ENCODE data around the gene TRPM8.
A peak's percentile ranks its signal among the peaks of the same experiment; 100 is the strongest.
"Not testable (repeated sequence)": the region's sequence is repeated elsewhere in the genome, so short reads cannot be mapped to it uniquely, and the experiment has no call there.

The TRPM8 gene
- long read RNA-seq, donor 1 = 0 reads
- long read RNA-seq, donor 2 = 0 reads
- long read RNA-seq, donor 3 = 0 reads
- long read RNA-seq, donor 4 = 0 reads
- long read RNA-seq, donor 5 = 0 reads
- long read RNA-seq, donor 6 = 0 reads
- long read RNA-seq, donor 7 = 0 reads
- long read RNA-seq, donor 8 = 0 reads

DNA sequence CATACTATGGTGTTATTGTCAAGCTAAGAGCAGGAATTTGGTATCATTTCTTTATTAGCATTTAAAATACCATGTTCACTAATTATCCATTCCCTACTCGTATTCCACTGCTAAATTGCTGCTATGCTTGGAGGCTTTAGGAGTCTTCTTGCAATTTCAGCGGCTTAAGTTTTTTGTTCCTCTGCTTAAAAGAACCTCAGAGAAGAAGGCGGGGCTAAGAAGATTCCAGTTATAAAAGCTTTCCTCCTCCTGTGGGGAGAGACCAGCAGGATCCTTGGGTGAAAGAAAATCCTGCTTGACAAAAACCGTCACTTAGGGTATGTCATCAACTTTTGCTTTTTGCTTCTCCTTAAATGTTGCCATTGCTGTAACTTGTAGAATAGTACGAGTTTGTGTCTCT, at the start of gene TRPM8:
Gene TRPM8, plus strand, starts transcription at position 258 of the 400 bp plus-strand sequence. CDS start 9,165 bp downstream, outside the sequence.
- DNase-seq = no peak

DNA sequence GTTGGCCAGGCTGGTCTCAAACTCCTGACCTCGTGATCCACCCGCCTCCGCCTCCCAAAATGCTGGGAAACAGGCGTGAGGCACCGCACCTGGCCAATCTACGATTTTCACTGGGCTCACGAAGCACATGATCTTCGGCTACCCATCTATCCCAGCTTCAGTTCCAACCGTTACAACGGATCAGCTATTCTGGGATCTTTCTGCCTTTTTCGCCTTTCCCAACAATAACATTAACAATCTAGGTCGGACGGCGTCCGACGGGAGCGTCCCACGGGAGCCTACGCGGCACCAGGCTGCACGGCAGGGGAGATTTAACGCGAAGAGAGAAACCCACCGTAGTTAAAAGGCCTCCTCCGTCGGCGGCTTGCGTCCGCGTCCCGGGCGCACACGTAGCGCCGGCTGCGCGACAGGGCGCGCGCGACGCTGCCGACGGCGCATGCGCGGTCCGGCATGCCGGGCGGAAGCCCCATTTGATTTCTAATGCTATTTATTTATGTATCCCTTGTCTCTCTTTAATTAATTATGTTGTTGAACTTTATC, 49.1 kb upstream of the TRPM8 start, which contains the start of gene MSL3B:
Gene MSL3B, minus strand, starts transcription at position 394 of the 540 bp plus-strand sequence.
- peak; percentile 73 for DNase-seq

DNA sequence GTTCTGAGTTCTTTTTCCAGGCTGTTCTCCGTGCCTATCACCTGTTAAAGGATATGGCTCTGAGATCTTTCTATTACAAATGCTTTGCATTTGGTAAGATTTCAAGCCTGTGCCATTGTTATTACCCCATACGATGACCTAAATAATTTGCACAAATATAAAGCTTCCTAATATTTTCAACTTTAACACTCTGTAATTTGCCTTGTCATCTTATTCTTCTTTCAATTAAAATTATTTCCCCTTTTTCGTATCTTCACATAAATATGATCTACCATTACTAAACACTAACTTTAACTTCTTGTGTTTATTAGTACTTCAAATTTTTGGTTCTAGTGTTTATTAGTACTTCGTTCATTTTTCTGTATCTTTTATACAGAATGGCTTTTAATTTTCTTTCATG, 45.7 kb upstream of the TRPM8 start:
- DNase-seq = no peak

DNA sequence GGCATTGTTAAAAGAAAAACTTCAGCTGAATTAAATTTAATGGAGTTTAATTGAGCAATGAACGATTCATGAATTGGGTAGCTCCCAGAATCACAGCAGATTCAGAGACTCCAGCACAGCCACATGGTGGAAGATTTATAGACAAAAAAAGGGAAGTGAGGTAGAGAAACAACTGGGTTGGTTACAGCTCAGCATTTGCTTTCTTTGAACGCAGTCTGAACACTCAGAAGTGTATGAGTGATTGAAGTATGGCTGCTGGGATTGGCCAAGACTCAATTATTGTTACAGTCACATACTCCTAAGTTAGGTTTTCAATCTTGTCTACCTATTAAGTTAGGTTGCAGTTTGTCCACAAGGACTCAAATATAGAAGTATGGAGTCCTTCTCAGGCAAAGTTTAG, 45.0 kb upstream of the TRPM8 start:
- DNase-seq = not testable (repeated sequence)

DNA sequence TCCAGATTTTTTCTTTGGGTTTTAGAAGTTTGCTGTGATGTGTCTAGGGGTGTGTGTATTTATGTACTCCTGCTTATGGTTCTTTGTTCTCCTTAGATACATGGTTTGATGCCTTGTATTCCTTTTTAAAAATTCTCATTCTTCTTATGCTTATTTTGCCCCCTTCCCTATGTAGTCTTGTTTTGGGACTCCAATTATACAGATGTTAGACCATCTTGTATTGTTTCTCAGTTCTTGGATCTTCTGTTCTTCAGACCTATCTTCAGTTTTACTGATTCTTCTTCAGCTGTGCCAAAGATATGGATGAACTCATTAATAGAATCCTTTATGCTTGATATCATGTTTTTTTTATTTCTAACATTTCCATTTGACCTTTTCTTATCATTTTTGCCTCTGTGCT, 34.8 kb upstream of the TRPM8 start:
- no peak for DNase-seq

DNA sequence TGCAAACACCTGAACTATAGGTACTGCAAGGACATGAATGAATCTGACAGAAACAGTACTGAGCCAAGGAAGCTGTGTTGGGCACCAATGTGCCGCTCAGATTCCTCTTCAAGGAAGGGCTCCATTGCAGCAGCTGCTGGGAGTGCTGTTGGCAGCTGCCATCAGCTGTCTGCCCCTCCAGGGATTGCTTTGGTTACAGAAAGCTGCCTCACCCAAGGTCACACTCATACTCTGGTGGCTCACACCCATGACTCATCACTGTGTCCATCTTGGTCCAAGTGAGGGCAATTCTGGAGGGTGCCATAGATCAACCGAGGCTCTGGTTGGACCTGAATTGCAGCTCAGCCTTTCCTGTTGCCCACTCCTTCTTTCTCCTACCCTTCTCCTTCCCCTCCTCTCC, 24.4 kb upstream of the TRPM8 start:
- no peak for DNase-seq

DNA sequence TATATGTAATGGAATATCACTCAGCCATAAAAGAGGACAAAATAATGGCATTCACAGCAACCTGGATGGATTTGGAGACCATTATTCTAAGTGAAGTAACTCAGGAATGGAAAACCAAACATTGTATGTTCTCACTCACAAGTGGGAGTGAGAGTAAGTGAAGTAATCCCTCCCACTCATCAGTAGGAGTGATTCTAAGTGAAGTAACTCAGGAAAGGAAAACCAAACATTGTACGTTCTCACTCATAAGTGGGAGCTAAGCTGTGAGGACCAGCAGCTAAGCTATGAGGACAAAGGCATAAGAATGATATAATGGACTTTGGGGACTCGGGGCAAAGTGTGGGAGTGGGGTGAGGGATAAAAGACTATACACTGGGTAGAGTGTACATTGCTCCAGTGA, 20.9 kb upstream of the TRPM8 start:
- not testable (repeated sequence) for DNase-seq

DNA sequence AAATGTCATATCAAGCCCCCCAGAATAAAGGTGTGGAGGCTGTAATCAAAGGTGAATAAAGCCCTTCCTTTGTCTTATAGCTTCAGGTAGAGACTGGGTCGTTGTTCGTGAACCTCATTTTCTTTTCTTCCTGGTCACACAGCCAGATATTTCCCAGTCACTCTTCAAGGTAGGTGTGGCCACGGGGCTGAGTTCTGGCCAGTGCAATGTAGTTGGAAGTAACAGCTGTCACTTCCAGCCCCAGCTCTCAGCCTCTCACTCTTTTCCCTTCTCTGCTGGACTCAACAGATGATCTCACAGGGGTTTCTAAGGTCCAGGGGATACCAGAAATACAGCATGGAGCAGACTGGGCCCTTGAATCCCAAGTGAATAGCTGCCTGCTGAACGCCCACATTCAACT, 15.8 kb upstream of the TRPM8 start:
- no peak for DNase-seq

DNA sequence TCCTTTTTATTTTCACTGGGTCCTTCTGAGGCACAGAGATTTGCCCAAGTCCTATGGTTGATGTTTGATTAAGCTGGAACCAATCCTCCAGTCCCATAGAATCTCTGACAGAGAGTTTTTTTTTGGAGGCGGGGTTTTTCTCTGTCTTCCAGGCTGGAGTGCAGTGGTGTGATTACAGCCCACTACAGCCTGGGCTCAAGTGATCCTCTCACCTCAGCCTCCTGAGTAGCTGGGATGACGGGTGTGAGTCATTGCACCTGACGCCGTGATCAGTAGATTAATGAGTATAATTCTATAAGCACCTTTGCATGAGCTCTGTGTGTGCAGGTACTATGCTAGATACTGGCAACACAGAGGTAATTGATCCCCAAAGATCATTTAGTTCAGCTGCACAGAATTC, 15.3 kb upstream of the TRPM8 start:
- DNase-seq = no peak

DNA sequence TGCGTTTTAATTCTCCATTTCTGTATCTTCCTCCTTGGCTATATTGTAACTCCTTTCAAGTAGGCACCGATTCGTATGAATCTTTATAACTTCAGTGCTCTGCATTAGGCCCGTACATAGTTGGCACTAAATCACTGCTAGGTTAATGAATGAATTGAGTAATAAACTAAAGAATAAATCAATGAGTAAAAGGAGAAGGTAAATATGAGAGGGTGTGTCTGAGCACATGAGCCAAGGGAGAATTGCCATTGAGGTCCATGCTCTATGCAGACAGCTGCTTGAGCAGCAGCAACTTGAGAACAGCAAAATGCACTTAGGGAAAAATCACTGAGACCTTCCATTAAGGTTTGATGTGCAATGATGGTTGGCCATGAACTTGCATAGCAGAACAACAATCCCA, 11.2 kb upstream of the TRPM8 start:
- DNase-seq = no peak

DNA sequence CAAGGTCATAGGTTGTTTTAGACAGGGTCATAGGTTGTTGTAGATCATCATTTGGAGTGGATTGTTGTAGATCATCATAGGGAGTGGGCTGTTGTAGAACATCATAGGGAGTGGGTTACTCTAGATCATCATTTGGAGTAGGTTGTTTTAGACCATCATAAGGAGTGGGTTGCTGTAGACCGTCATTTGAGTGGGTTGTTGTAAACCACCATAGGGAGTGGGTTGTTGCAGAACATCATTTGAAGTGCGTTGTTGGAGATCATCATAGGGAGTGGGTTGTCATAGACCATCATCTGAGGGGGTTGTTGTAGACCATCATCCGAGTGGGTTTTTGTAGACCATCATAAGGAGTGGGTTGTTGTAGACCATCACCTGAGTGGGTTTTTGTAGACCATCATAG, 9.5 kb upstream of the TRPM8 start:
- no peak for DNase-seq

DNA sequence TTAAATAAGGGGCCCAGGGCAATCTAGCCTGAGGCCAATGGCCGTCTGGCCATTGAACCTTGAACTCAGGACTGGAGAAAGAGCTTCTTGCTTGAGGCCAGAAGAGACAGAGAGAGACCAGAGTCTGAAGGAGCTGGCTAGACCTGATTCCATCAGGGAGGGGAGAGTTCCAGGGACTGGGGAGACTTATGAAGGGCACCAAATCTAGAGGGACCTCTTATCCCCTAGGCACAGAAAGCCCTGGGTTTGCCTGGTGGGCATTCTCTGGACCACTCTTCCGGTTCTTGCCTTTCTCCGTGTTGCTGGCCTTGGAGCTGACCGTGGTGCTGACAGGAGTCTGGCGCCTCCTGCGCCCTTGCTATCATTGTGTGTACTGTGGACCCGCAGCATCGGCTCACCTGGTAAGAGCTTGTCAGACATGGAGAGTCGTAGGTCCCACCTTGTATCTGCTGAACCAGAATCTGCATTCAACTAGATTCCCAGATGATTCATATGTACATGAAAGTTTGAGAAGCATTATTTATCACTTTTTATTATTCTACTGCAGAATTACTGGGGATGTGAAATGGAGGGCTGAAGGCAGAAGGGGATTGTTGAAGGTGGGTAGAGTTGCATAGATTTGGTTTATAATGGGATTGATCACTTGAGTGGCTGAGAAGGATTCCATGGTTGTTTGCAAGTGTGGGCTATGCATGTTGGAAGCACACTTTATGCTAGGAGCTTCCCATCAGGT, 4.3 kb upstream of the TRPM8 start:
- DNase-seq = peak; percentile 48

DNA sequence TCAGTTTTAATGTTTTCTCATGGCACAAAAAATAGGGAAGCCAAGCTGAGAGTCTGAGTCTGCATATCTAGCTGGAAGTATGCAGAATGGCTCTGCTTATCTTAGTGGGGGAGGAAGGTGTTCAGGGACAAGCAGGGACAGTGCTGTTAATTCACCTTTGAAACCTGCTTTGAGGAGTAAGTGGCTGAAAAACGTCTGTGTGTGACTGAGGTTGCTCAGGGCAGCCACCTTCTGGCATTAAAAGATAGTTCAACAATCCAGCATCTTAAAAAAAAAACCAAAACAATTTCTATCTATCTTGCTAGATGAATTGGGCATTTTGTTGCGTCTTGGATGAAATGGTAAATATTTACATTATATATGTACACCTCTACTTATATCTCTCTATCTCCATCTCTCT, 2.0 kb upstream of the TRPM8 start:
- DNase-seq = no peak

DNA sequence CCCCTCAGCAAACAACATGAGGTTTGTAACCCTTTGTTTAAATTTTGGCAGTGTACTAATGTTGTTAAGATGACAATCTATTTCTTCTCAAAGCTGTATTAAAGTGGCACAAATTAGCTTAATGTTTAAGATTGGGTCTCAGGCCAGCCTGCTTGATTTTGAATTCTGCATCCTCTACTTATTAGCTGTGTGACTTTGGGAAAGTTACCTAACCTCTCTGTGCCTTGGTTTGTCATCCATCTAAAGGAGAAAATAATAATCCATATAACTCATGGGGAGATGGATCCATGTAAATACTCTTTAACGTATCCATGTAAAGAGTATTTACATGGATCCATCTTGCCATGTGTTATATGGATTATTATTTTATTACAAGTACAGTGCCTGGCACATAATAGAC, 2.1 kb downstream of the TRPM8 start:
- no peak for DNase-seq

DNA sequence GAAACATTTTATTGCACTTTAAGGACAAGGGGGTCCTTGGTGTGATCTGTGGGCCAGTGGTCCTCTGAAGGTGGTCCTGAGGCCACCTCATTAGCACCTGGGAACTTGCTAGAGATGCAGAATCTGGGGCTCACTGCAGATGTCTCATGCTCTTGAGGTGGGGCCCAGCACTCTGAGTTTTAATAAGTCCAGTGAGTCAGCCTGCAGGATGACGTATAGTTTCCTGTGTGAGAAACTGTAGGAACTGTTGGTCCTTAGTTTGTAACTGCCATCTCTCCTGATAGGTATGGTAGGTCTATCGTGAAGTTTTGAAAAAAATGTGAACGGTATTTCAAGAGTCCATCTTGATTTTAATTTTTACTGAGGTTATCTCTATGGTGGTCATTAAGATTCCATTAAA, 2.8 kb downstream of the TRPM8 start:
- DNase-seq = no peak

DNA sequence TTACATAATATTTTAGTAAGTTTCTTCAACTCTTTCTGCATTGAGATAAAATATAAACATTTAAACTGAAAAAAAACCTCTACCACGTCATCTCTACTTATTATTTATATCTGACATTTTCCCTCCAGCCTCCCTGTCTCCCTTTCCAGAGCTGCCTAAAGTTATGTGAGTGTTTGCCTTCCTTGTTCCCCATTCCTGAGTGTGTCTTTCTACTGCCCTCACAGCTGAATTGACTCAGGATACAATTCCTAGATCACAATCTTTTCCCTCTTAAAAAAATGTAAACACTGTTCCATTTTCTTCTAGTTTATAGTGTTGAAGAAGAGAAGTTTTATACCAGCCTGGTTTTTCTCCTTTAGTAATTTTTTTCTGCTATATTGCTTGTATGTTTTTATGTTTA, 5.3 kb downstream of the TRPM8 start:
- DNase-seq = no peak

DNA sequence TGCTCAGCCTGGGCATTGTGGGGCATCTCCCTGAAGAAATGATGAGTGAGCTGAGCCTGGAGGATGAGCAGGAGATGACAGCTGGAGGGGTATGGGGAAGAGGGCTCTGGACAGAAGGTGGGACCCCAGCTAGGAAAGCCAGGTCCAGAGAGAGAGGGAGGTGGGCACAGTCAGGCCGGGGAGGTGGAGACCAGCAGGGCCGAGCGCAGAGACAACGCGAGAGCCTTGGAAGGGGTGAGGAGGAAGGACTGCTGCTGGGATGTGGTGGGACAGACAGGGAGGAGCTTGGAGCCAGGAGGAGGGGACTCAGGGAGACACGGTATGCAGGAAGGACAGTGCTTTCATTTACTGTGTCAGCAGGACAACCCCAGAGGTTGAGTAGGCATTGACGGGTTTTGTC, 8.2 kb downstream of the TRPM8 start:
- DNase-seq = no peak

DNA sequence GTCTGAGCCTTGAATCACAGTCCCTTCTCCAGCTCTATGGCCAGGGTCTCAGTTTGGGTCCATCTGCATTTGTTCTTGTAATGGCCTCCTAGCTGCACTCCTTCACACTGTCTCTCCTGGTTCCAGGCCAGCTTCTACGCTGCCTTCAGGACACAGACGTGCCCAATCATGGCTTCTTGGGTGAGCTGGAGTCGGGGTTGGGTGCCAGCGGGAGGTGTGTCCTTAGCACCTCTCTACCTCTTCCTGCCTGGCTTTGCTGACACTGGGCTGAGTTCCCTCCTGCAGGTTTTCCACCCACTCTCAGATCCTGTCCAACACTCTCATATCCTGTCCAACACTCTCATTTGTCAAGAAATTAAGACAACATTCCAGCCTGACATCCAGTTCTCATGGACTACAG, 9.6 kb downstream of the TRPM8 start:
- DNase-seq = no peak

DNA sequence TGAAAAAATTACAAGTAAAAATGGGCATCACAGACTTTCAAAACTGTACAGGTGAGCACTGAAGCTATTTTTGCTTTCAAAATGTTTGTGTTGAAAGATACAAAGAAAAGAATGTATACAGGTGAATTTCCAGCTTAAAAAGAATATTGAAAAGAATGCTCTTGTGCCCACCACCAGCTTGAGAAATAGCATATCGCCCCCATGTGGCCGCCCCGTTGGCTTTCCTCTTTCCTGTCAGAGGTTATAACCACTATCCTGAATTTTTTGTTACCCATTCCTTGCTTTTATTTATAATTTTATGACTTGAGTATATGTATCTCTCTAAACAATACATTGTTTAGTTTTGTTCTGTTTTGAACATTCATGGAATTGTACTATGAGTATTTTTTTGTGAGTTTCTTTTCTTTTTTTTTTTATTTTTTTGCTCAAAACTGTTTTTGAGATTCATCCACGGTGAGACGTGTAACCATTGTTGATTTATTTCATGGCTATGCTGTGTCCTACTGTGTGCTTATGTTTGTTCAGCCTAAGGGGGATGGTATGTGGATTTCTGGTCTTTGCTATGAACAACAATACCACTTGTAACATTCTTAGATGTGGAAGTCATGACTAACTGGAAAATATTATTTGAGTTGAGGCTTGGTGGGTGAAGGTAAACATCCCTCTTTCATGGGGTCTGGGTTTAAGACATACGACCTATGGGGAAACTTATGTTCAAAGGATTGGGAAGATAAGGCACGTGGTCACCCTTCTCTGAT, 11.6 kb downstream of the TRPM8 start:
- DNase-seq = no peak

DNA sequence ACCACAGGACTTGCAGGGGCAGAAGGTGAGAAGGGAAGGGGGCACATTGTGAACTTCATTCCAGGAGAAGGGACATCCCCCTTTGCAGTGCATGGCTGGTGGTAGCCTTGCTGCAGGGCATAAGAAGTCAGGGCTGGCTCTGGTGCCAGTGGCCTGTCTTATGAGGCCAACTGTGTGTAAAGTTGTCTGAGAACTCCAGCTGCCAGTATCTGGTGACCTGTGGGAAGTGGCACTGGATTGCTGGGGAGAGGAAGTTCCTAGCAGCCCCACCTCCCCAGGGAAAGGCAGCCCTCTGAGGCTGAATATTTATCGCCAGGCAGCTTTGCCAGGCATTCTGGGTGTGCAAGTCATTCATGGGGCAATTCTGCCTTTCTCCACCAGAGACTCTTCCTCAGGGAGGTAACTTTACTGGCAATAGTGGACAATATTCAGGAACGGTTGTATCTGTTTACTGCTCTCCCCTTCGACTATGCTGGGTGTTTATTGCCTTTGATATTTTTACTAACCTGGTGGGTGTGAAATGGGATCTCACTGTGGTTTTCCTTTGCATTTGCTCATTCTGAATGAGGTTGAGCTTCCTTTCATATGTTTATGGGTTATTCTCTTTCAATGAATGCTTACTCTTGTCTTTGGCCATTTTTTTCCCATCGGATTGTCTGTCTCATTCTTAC, 12.3 kb downstream of the TRPM8 start:
- DNase-seq = no peak

DNA sequence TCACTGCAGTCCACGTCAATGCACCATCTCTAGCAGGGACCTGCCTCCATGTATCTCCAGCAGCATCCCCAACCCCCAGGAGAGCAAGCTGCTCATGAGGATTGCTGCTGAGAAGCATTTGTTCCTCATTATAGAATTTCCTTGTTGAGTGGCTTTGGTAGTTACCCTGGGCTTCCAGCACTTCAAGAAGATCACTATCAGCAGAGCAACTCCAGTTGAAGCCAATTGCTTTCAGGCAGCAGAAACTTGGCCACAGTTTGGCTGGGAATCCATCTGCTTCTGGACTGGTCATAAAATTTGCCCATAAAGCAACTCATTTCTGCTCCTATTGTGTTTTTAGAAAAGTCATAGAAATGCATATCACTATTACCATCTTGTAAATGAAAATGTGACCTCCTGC, 17.4 kb downstream of the TRPM8 start:
- DNase-seq = no peak

DNA sequence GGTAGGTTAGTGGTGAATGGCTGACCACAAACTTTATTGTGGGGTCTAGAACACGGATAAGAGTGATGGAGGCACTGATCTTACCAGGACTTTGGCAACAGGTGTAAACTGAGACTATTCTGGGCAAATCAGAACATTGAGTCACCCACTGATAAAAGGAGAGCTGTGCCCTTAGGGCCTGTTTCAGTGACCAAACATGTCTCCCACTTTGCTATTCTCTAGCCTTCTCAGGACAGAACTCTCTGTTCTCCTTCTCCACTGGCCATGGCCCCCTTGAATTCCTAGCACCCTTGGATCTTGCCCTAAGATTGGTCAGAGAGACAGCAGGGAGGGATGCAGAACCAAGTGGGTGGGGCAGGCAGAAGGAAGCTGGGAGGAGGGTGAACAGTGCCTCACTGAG, 18.3 kb downstream of the TRPM8 start:
- no peak for DNase-seq

DNA sequence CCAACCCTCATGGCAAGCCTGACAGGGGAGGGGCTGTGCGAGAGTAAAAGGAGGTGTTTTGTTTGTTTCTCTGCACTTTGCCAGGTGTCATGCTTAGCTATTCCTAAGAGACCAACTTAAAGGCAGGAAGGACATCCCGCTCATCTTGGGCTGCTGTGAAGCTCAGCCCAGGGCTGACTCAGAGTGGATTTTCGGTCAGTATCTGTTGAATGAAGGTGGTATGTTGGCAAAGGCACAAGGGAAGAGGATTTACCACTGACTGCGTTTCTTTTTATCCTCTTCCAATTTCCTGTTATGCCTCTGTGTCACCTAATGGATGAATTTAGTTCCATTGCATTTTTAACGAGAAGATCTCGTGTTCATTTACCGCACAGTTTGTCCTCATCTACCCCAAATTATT, 18.9 kb downstream of the TRPM8 start:
- no peak for DNase-seq
